Esophagus squamous epithelium (tissue), 5 donors: ENCODE measurements around the gene GPD1. TPM values are rescaled to one million over a fixed set of nuclear protein-coding genes. Genes with fewer than 3 reads are reported as not detected.

Experiments used
- DNase-seq: peaks from one replicate; lab custom pipeline; 2025; lab: John Stamatoyannopoulos, UW
- H3K27ac ChIP-seq, 4 donors: fragments of 200-600 bp; sonication (generic); one replicate each; pipeline ENCODE4 v1.5.1; 2016 to 2019; ENCODE audit warnings: mild to moderate bottlenecking in 1 of 4
- H3K27me3 ChIP-seq, 4 donors: fragments of 200-600 bp; sonication (generic); 1 replicate in 3 of 4; 2 replicates in 1 of 4; pipeline versions ENCODE4 v1.5.1 to v1.6.0; 2017 to 2021; ENCODE audit warnings: antibody characterized with exemption in 1 of 4
- H3K36me3 ChIP-seq, 3 donors: fragments of 200-600 bp; sonication (generic); one replicate each; pipeline ENCODE4 v1.5.1; 2016 to 2019
- H3K4me1 ChIP-seq, 3 donors: fragments of 200-600 bp; sonication (generic); one replicate each; pipeline ENCODE4 v1.5.1; 2017 to 2019
- H3K4me3 ChIP-seq, 4 donors: fragments of 200-600 bp; sonication (generic); 1 replicate in 3 of 4; 2 replicates in 1 of 4; pipeline ENCODE4 v1.5.1; 2016 to 2019; ENCODE audit warnings: mild to moderate bottlenecking in 2 of 4, moderate library complexity in 1 of 4
- H3K9me3 ChIP-seq, 3 donors: fragments of 200-600 bp; sonication (generic); one replicate each; pipeline ENCODE4 v1.5.1; 2016 to 2019
- CTCF ChIP-seq, 6 experiments: fragments of 450-650 bp in 4 of 6; fragments of 200-600 bp in 2 of 6; sonication (generic) in 2 of 6; IDR thresholded peaks; one replicate each; pipeline ENCODE4 v1.5.1; 2016 to 2019; ENCODE audit warnings: antibody characterized with exemption in 6 of 6, mild to moderate bottlenecking in 4 of 6, moderate library complexity in 4 of 6
- POLR2A ChIP-seq, 4 donors: fragments of 450-650 bp; IDR thresholded peaks; one replicate each; pipeline ENCODE4 v1.6.1; 2017; ENCODE audit warnings: antibody characterized with exemption in 4 of 4, mild to moderate bottlenecking in 4 of 4, moderate library complexity in 3 of 4
- WGBS, 2 donors: methylation state at CpG; one replicate each; pipeline ENCODE4 v1.1.5; 2018; 5-methylcytosine and 5-hydroxymethylcytosine counted together
- intact Hi-C: fragments of 100-400 bp; cut with DNase I; formaldehyde crosslinking; loops from one replicate; pipeline ENCODE4 v1.15.0; 2022
- total RNA-seq, 4 donors: library from RNA; depleted of rRNA; stranded (reverse); fragments of >200 nt; gene quantifications; one replicate each; pipeline ENCODE4 v1.1.0, GENCODE V29; 2016
- donor health status: DM: yes; HTN: yes; CAD: no.

The GPD1 gene
- total RNA-seq, 4 donors from 2014 or later, result 0.38 to 0.53 (median 0.44) TPM; not detected in 1

DNA sequence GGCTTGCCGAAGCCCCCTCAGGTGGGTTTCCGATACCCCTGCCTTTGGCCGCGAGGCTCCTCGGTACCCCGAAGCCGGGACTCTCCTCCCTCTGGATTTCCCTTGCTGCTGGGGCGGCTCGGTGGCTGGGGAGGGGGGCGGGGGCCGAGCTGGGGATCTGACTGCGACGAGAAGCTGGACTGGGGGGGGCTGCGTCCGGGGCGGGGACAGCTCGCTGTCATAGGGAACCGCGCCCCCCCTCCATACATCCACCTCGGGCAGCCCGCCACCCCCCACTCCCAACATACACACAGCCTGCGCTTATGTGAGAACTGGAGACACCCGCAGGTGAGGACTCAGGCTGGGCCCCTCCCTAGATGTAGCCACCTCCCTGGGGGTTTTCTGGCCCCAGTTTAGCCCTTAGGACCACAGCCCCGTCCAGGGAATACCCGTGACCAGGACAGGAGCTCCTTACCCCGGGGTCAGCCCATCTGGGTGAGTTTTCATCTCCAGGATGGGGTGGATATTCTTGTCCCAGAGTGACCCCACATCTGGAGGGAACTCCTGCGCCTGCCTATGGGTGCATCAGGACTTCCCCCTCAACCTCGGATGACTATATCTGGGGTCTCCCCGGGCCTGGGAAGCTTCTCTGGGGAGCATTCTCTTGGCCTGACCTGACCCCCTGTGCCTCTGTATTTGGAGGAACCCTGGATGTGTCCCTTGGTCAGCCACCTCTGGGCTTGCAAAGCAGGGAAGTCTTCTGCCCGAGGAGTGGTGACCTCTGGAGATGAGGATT is 45.7 kb upstream of the GPD1 start:
- no CpG with 5 or more reads among the region's 30 CpGs for WGBS, 2 donors
- intact Hi-C loops, result loop anchor here (5.0 to 10.0 kb wide), 2 partner anchors 91 to 193 kb away; no protein-coding TSS in a partner anchor
- H3K27ac ChIP-seq, result peak overlapping the region in 3 of 4 donors; percentile 29 to 71 (median 54)

DNA sequence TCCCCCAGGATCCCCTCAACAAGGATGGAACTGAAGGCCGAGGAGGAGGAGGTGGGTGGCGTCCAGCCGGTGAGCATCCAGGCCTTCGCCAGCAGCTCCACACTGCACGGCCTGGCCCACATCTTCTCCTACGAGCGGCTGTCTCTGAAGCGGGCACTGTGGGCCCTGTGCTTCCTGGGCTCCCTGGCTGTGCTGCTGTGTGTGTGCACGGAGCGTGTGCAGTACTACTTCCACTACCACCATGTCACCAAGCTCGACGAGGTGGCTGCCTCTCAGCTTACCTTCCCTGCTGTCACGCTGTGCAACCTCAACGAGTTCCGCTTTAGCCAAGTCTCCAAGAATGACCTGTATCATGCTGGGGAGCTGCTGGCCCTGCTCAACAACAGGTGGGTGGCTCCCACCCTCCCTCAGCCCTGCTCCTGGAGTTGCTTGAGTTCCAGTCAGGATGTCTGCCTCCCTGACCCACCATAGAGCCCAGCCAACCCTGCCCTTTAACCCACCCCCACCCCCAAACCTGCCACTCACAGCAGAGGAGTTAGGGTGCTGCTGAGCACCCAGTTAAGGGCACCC is 45.0 kb upstream of the GPD1 start:
- Histone ChIP-seq H3K4me1 (peaks cover 18 to 40% (median 21%) of the 10 kb centered on the region in 3 donors), H3K9me3 (no peaks in the 10 kb centered on the region), H3K36me3 (no peaks in the 10 kb centered on the region), H3K27me3 (peaks cover 0 to 47% (median 0%) of the 10 kb centered on the region in 4 donors), H3K27ac (no peak overlapping the region), H3K4me3 (no peak overlapping the region)
- WGBS, 2 donors, result 72 to 90% methylated on average over 15 of the region's 15 CpGs
- TF ChIP-seq CTCF (IDR thresholded peaks at IDR 0.05) (no peak), POLR2A (IDR thresholded peaks at IDR 0.05) (no peak)
- no peak for DNase-seq
- intact Hi-C loops, result loop anchor here (5.0 to 10.0 kb wide), 2 partner anchors 92 to 194 kb away; no protein-coding TSS in a partner anchor

More for the DNA sequence above, 45.7 kb upstream of the GPD1 start:
- Histone ChIP-seq H3K4me3 (peak overlapping the region; percentile 55 to 75 (median 63)), H3K36me3 (no peaks in the 10 kb centered on the region), H3K4me1 (peaks cover 18 to 40% (median 21%) of the 10 kb centered on the region in 3 donors), H3K9me3 (no peaks in the 10 kb centered on the region), H3K27me3 (peaks cover 0 to 52% (median 0%) of the 10 kb centered on the region in 4 donors)
- DNase-seq, result no peak
- TF ChIP-seq POLR2A (IDR thresholded peaks at IDR 0.05) (no peak), CTCF (IDR thresholded peaks at IDR 0.05) (no peak)

GRCh38 chr12:50059440-50060119 is 44.2 kb upstream of the GPD1 start:
- H3K9me3 ChIP-seq, result no peaks in the 10 kb centered on the region
- no peaks in the 10 kb centered on the region for H3K36me3 ChIP-seq
- H3K4me3 ChIP-seq, result no peak overlapping the region
- peaks cover 0 to 47% (median 0%) of the 10 kb centered on the region in 4 donors for H3K27me3 ChIP-seq
- DNase-seq, result no peak
- TF ChIP-seq POLR2A (IDR thresholded peaks at IDR 0.05) (no peak), CTCF (IDR thresholded peaks at IDR 0.05) (no peak)
- intact Hi-C loops, result loop anchor here (5.0 to 10.0 kb wide), 3 partner anchors 92 to 282 kb away; no protein-coding TSS in a partner anchor
- WGBS, 2 donors, result 64 to 75% methylated on average over 10 to 12 of the region's 12 CpGs
- H3K27ac ChIP-seq, result no peak overlapping the region
- H3K4me1 ChIP-seq, result peaks cover 18 to 40% (median 21%) of the 10 kb centered on the region in 3 donors

DNA sequence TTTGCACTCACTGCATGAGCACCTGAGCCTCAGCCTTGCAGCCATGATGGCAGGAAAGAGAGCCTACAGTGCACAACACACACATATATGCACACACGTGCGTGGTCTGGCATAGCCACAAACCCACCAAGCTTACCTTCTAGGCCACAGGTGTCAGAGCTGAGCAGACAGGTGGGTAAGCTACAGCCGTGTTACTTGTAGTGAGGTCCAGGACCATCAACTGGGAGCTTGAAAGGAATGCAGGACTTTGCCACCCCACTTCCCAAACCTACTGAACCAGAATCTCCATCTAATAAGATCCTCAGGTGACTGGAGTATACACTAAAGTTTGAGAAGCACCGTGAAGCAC is 43.7 kb upstream of the GPD1 start:
- Histone ChIP-seq H3K4me3 (no peak overlapping the region), H3K4me1 (peaks cover 18 to 40% (median 21%) of the 10 kb centered on the region in 3 donors), H3K9me3 (no peaks in the 10 kb centered on the region), H3K27me3 (peaks cover 0 to 43% (median 0%) of the 10 kb centered on the region in 4 donors), H3K27ac (no peak overlapping the region), H3K36me3 (no peaks in the 10 kb centered on the region)
- no peak for DNase-seq
- no peak for TF ChIP-seq POLR2A (IDR thresholded peaks at IDR 0.05)
- TF ChIP-seq CTCF (IDR thresholded peaks at IDR 0.05), result no peak
- 53 to 60% methylated on average over 2 to 3 of the region's 4 CpGs for WGBS, 2 donors
- intact Hi-C loops, result loop anchor here (5.0 kb wide), 1 partner anchor 283 kb away; no protein-coding TSS in a partner anchor
